RWPE1 (cell line): ENCODE measurements around the gene FKBP11.

Experiments
- CTCF ChIA-PET: fragments of 350-600 bp; sonication (Branson Sonifier 250); formaldehyde crosslinking; extraction: SDS; loops from one replicate; lab custom pipeline; 2021; lab: Yijun Ruan, JAX
- POLR2A ChIA-PET: fragments of 400-600 bp; formaldehyde crosslinking; extraction: SDS; loops from one replicate; lab custom pipeline; 2020; ENCODE audit warnings: antibody characterized with exemption; ENCODE audit not compliant: low non-redundant PET; lab: Yijun Ruan, JAX
- DNase-seq: peaks from one replicate; pipeline ENCODE4 v3.0.0; 2012; ENCODE audit warnings: low spot score
- H3K27ac ChIP-seq: fragments of 450-650 bp; 2 replicates; pipeline ENCODE4 v1.5.1; 2017
- CTCF ChIP-seq: fragments of 450-650 bp; conservative IDR thresholded peaks from 2 replicates; pipeline ENCODE4 v1.5.1; 2017; ENCODE audit warnings: low read depth, mild to moderate bottlenecking

The FKBP11 gene

GRCh38 chr12:48925304-48926011 lies at the start of gene FKBP11:
FKBP11 (minus strand) TSS chr12:48925492; CDS start chr12:48925428, 64 bp downstream.
- CTCF ChIA-PET = interaction anchor here (0.6 to 1.1 kb wide), 3 partner anchors 10 to 75 kb away, joined by 3 to 5 read pairs (median 3); no protein-coding TSS in a partner anchor
- POLR2A ChIA-PET = no interaction called here
- H3K27ac ChIP-seq = peak within 1 kb of the TSS; percentile 61
- peak; percentile 41 for DNase-seq
- TF ChIP-seq CTCF = no peak

- no peak for DNase-seq
- H3K27ac ChIP-seq = no peak overlapping the region
- TF ChIP-seq CTCF = no peak
- ChIA-PET CTCF (no interaction called here), POLR2A (no interaction called here)
Observed at GRCh38 chr12:48973941-48974673, 48.8 kb upstream of the FKBP11 start.

DNA sequence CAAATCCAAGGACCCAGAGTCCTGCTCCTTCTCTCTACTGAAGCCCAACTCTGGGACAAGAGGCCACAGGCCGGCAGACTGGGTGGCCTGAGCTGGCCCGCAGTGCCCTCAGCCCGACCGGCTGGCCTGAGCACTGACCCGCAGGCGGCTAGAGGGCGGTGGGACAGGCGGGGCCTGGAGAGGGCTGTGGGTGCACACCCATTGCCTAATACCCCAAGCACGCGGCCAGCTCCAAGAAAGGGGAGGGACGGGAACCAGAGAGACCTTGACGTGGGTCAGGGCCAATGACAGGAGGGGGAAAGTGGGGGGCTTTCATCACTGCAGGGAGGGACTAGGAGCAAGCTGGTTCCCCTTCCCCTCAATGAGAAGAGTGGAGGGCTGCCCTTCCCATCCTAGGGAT lies 48.2 kb upstream of the FKBP11 start:
- no peak for DNase-seq
- CTCF ChIA-PET = no interaction called here
- no peak overlapping the region for H3K27ac ChIP-seq
- POLR2A ChIA-PET = no interaction called here
- no peak for TF ChIP-seq CTCF

GRCh38 chr12:48972952-48973483 lies 47.7 kb upstream of the FKBP11 start:
- ChIA-PET POLR2A (no interaction called here), CTCF (no interaction called here)
- TF ChIP-seq CTCF = no peak
- H3K27ac ChIP-seq = no peak overlapping the region
- DNase-seq = no peak

DNA sequence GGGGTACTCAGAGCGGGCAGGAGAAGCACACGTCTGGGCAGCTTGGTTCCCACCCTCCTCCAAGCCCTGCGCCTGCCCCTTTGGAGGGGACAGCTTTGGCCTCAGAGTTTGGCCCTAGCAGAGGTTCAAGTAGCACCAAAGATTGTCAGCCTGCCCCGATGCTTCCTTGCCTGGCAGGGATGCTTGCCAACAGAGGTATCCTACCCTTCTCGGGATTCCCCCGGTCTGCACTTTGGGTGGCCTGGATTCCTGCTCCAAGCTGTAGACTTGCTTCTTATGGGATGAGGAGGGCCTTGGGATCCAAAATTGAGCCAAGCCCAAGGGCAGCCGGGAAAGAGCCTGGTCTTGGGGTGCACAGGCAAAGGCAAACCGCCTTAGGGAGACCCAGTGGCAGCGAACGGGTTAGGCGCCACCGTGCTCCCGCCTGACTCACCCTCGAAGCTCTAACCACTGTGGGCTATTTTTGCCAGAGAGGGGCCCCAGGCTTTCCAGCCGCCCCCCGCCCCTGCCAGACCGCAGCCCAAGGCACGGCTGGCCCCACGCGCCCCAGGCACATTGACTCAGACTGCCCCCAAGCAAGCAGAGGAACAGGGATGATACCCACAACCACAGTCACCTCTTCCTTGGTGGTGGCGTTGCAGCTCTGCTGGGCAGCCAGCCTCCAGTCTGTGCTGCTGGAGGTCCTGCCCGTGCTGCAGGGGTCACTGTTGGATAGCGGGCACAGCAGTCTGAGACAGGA lies 47.1 kb upstream of the FKBP11 start:
- DNase-seq = no peak
- POLR2A ChIA-PET = no interaction called here

More for the DNA sequence above, 47.1 kb upstream of the FKBP11 start:
- CTCF ChIA-PET = no interaction called here
- no peak for TF ChIP-seq CTCF
- H3K27ac ChIP-seq = no peak overlapping the region
